Fibroblast of villous mesenchyme (primary cell): ENCODE results near the gene C1QTNF6. TPM values are rescaled to one million over a fixed set of nuclear protein-coding genes. Genes with fewer than 3 reads are reported as not detected.

Experiments
- DNase-seq: peaks from one replicate; pipeline ENCODE4 v3.0.0-alpha.2; 2010; ENCODE audit warnings: low read depth
- H3K4me3 ChIP-seq: 2 replicates; pipeline ENCODE4 v1.5.1; 2011; ENCODE audit warnings: low read depth, mild to moderate bottlenecking, low read length
- CTCF ChIP-seq: IDR thresholded peaks from 2 replicates; pipeline ENCODE4 v1.5.1; 2012; ENCODE audit warnings: low read depth, mild to moderate bottlenecking, low read length; ENCODE audit not compliant: insufficient read depth
- total RNA-seq: library from RNA; depleted of rRNA; stranded (reverse); fragments of >200 nt; gene quantifications from 2 replicates; pipeline ENCODE4 v1.2.3, GENCODE V29; 2012

The C1QTNF6 gene
- total RNA-seq, 1 donor, result 9.5 TPM

DNA sequence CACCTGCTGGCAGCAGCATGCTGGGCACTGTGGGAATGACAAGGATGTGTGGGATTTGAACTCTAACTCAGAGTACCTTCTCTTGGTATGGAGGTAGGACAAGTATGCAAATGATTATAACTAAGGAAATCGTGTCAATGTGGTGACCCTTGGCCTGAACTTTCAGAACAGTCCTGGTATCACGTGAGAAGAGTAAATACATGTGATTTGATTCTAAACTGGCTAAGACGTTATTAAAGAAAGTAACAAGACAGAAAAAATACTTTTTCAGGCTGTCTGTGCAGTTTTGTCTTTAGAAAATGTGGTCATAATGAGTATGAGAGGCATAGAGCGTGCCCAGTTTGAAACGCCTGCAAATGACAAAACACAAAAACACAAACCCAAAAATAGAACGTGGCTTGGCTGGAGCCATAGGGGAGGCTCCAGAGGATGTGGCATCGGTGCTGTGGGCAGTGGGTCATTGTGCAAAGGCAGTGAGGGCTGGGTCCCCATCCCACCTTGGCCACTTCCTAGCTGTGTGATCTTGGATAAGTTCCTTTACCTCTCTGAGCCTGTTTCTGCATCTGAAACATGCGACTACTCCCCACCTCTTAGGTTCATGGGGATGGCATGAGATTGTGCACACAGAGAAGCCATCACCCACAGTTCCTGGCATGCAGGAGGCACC is 19.9 kb downstream of the C1QTNF6 start:
- TF ChIP-seq CTCF, result no peak
- H3K4me3 ChIP-seq, result no peak overlapping the region
- no peak for DNase-seq

DNA sequence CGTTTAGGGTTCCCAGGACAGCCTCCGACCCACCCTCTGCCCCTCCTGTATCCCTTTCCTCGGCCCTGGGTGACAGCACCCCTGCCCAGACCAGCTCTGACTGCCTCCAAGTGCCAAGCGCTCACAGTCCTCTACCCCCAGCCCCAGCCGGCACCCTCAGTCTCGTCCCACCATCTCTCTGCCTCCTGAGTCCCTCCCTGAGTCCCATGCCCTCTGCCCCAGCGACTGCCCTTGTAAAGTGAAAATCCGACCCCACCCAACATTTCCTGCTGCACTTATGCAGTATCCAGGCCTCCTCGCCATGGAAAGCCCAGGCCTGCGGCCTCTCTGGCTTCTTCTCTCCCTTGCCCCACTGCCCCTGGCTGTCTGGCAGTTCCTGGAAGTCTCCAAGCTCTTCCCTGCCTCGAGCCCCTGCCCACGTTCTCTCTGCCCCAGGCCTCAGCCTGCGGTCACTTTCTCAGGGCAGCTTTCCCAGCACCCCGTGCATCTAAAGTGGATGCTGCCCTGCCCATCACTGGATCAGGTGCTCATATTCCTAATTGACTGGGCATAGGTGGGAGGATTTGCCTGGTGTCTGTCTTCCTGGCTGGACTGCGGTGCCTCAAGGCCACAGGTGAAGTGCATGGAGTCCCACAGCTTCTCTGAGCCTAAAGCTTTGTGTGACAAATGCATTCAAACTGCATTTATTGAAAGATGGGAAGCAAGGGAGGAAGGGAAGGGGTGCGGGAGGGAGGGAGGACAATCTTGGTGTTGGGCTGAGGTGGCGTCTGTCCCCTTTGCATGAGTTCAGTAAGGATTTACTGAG is 20.7 kb downstream of the C1QTNF6 start:
- no peak for DNase-seq
- no peak overlapping the region for H3K4me3 ChIP-seq
- TF ChIP-seq CTCF, result no peak

DNA sequence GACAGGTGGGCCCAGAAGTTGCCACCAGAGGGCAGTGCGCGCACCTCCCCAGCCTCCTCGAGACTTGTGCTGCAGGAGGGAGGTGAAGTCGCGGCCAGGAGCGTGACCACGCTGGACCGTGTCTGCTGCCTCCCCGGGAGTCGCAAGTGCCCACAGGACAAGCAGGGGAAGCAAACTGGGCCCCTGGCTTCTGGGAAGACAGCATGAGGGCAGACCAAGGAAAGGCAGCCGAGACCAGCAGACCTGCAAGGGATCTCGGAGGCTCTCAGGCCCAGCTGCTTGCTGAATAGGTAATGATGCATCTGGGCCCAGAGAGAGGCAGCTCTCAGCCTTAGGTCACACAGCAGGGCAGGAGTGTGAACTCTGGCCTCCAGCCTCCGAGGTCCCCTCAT is 21.4 kb downstream of the C1QTNF6 start:
- H3K4me3 ChIP-seq, result no peak overlapping the region
- DNase-seq, result peak; percentile 79
- peak; percentile 86 for TF ChIP-seq CTCF

DNA sequence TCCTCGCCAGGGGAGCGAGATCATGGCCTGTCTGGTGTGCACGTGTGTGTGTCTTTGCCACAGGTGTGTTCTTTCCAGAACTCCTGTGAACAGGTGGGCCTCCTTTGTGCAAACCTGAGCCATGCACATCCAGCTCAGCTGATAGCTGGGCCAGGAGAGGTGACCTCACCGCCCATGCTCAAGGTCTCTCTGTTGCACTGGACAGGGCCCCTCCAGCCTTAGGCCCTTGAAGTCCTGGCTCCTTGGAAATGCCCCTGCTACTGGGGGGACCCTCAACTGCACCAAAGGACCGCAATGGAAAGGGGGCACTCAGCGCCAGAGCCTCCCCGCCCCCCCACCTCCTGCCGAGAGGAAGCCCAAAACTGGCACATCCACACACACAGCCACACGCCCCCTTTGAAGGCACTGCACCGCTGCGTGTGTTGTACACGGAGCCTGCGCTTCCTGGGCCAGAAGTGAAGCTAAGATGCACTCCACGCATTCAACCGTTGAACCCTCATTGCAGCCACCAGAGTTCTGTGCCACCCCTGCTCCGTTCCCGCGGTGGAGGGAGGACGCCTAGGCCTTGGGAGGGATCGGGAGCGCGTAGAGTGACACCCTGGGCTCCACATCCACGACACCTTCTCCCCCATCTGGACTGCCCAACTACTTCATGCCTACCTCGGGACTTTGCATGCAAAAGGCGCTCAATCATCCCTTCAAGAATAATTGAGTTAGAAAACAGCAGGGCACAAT is 21.9 kb downstream of the C1QTNF6 start:
- DNase-seq, result no peak
- TF ChIP-seq CTCF, result no peak
- no peak overlapping the region for H3K4me3 ChIP-seq

- H3K4me3 ChIP-seq, result no peak overlapping the region
- no peak for DNase-seq
- no peak for TF ChIP-seq CTCF
Measured at GRCh38 chr22:37165066-37165465, 23.0 kb downstream of the C1QTNF6 start.

DNA sequence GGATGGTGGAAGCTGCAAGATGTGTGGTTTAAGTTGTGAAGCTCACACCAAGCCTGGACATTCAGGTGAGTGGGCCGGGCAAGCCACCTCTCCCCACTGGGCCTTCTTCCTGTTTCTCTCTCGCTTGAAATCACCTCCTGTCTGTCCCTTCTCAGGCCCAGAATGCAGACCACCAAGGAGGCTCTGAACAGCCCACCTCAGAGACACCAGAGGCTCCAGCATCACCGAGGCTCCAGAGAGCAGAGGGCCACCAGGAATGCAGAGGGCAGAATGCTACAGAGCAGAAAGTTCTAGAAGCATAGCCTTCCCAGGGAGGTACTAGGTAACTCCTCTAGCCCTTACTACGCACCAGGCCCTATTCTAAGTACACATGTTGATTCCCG is 23.6 kb downstream of the C1QTNF6 start:
- DNase-seq, result no peak
- TF ChIP-seq CTCF, result no peak
- no peak overlapping the region for H3K4me3 ChIP-seq
